HepG2 (cell line): ENCODE results near the gene SYVN1. TPM values are rescaled to one million over a fixed set of nuclear protein-coding genes. Genes with fewer than 3 reads are reported as not detected.

Experiments
- EHMT2 ChIP-seq: fragments of 200-600 bp; sonication (generic); IDR thresholded peaks from 2 replicates; pipeline ENCODE4 v1.7.0; 2017; ENCODE audit warnings: antibody characterized with exemption, low read depth, low read length, borderline replicate concordance
- PHF5A ChIP-seq: IDR thresholded peaks from one replicate; pipeline ENCODE4 v1.6.1; 2018; ENCODE audit warnings: low read depth, missing genetic modification reagents; ENCODE audit not compliant: unreplicated experiment
- SATB2 ChIP-seq: sonication (generic); formaldehyde crosslinking; IDR thresholded peaks from 2 replicates; pipeline ENCODE4 v1.5.0; 2020; ENCODE audit warnings: missing genetic modification reagents
- SOX13 ChIP-seq, 3 experiments: fragments of 450-650 bp in 1 of 3; sonication (generic) in 1 of 3; formaldehyde crosslinking in 1 of 3; IDR thresholded peaks in 2 of 3; conservative IDR thresholded peaks in 1 of 3; 2 replicates each; pipeline versions ENCODE4 v1.5.0 to v1.6.1; 2016 to 2020; ENCODE audit warnings: antibody characterized with exemption in 1 of 3, mild to moderate bottlenecking in 1 of 3, missing compliant biosample characterization in 1 of 3, missing genetic modification reagents in 1 of 3, moderate library complexity in 1 of 3
- ZNF609 ChIP-seq: sonication (generic); formaldehyde crosslinking; IDR thresholded peaks from 2 replicates; pipeline ENCODE4 v1.4.0; 2020; ENCODE audit warnings: mild to moderate bottlenecking, missing genetic modification reagents, borderline replicate concordance
- ZNF678 ChIP-seq: sonication (generic); formaldehyde crosslinking; IDR thresholded peaks from 2 replicates; pipeline ENCODE4 v1.4.0; 2020; ENCODE audit warnings: mild to moderate bottlenecking, missing genetic modification reagents
- ZNF780A ChIP-seq: sonication (generic); formaldehyde crosslinking; IDR thresholded peaks from 2 replicates; pipeline ENCODE4 v1.8.0; 2022; ENCODE audit warnings: mild to moderate bottlenecking, missing genetic modification reagents, moderate library complexity
- polyA plus RNA-seq, 8 experiments: library from polyadenylated mRNA; depleted of rRNA in 3 of 8; stranded (reverse) in 7 of 8; unstranded in 1 of 8; fragments of >200 nt; fragmentation: Illumina TruSeq in 4 of 8; extraction: Trizol in 4 of 8; gene quantifications; 2 replicates each; pipeline versions ENCODE4 v1.2.1 to v1.2.3, GENCODE V29; 2011 to 2016; ENCODE audit warnings: low read depth in 4 of 8, missing spikeins in 1 of 8, mixed read lengths in 1 of 8; ENCODE audit not compliant: insufficient read depth in 1 of 8
- total RNA-seq, 5 experiments: library from RNA; depleted of rRNA; stranded (reverse); fragments of >200 nt; fragmentation: Illumina TruSeq; extraction: Trizol; gene quantifications; 2 replicates each; pipeline ENCODE4 v1.2.3, GENCODE V29; 2016; ENCODE audit warnings: low read depth in 1 of 5
- TF ChIP-seq, protein P1 (sequence below): sonication (generic); formaldehyde crosslinking; IDR thresholded peaks from 2 replicates; pipeline ENCODE4 v1.8.1; 2022; ENCODE audit warnings: low read depth, mild to moderate bottlenecking, missing genetic modification reagents
- TF ChIP-seq, protein P2 (sequence below): IDR thresholded peaks from 2 replicates; pipeline ENCODE4 v1.6.1; 2016; ENCODE audit warnings: mild to moderate bottlenecking
- TF ChIP-seq, protein P3 (sequence below): sonication (generic); formaldehyde crosslinking; conservative IDR thresholded peaks from 2 replicates; pipeline ENCODE4 v1.8.0; 2022; ENCODE audit warnings: missing genetic modification reagents
- TF ChIP-seq, protein P4 (sequence below): sonication (generic); formaldehyde crosslinking; IDR thresholded peaks from 2 replicates; pipeline ENCODE4 v1.5.1; 2020; ENCODE audit warnings: missing genetic modification reagents, mild to moderate bottlenecking, borderline replicate concordance
- TF ChIP-seq, protein P5 (sequence below): sonication (generic); formaldehyde crosslinking; conservative IDR thresholded peaks from 2 replicates; pipeline ENCODE4 v1.8.1; 2023; ENCODE audit warnings: missing genetic modification reagents

SYVN1 gene
- total and polyA plus RNA-seq, 2 of the 13 experiments (the other 11 are each of a cell fraction or from before 2014, with no cell fraction given) = 10.3 to 22.5 TPM

DNA sequence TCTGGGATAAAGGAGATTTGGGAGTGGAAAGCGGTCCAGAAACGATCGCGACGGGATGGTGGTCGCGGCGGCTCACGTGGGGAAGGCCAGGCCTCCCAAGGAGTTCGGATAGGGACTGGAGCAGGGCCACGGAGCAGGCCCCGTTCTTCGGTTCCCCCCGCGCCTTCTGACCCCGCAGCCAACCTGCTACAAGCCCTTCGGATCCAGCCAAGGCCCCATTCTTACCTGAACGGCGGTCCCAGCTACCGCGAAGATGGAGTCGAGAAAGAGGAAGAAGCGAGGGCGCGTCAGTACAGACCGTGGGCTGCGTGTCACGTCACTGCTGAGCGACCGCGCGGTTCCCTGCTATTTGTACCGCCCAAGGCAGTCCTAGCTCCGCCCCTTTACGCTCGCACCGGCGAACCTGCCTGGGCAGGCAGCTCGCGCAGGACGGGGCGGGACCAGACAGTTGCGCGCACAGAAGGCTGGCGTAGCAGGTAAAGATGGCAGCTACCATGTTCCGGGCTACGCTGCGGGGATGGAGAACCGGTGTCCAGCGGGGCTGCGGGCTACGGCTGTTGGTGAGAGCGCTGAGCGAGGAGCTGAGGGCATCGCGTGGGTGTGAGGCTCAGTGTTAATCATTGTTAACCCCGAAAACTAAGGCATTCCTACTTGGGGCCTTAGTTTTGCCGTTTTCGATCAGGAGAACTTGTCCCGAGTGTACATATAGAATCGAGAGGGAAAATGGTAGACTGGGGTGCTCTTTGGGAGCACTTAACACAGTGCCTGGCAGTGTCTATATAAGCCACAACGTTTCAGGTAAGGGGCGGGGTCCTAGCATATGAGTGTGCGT, 12.2 kb downstream of the SYVN1 start, which contains the start of the genes FAU and MRPL49 (continued):
- TF ChIP-seq, protein P1, sequence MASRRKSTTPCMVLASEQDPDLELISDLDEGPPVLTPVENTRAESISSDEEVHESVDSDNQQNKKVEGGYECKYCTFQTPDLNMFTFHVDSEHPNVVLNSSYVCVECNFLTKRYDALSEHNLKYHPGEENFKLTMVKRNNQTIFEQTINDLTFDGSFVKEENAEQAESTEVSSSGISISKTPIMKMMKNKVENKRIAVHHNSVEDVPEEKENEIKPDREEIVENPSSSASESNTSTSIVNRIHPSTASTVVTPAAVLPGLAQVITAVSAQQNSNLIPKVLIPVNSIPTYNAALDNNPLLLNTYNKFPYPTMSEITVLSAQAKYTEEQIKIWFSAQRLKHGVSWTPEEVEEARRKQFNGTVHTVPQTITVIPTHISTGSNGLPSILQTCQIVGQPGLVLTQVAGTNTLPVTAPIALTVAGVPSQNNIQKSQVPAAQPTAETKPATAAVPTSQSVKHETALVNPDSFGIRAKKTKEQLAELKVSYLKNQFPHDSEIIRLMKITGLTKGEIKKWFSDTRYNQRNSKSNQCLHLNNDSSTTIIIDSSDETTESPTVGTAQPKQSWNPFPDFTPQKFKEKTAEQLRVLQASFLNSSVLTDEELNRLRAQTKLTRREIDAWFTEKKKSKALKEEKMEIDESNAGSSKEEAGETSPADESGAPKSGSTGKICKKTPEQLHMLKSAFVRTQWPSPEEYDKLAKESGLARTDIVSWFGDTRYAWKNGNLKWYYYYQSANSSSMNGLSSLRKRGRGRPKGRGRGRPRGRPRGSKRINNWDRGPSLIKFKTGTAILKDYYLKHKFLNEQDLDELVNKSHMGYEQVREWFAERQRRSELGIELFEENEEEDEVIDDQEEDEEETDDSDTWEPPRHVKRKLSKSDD (CRISPR knock-in tag) = peak; percentile 98
- TF ChIP-seq SATB2 (CRISPR knock-in tag) (peak; percentile 55; the same call in 1 of the 2 replicates), ZNF678 (CRISPR knock-in tag) (no peak; the same call in 1 of the 2 replicates), PHF5A (CRISPR knock-in tag) (peak; percentile 76), ZNF609 (CRISPR knock-in tag) (peak; percentile 31; the same call in 1 of the 2 replicates), ZNF780A (CRISPR knock-in tag) (peak; percentile 56; the same call in 1 of the 2 replicates), SOX13 (IDR thresholded peaks at IDR 0.05) (no peak), SOX13 (CRISPR knock-in tag; conservative IDR thresholded peaks at IDR 0.05 in 1 of 2, IDR thresholded peaks at IDR 0.05 in 1 of 2) (0 out of 4 replicates have a peak, but pooled peaks of 1 of the 2 experiments have one; percentile 20), EHMT2 (no peak)
- TF ChIP-seq, protein P2, sequence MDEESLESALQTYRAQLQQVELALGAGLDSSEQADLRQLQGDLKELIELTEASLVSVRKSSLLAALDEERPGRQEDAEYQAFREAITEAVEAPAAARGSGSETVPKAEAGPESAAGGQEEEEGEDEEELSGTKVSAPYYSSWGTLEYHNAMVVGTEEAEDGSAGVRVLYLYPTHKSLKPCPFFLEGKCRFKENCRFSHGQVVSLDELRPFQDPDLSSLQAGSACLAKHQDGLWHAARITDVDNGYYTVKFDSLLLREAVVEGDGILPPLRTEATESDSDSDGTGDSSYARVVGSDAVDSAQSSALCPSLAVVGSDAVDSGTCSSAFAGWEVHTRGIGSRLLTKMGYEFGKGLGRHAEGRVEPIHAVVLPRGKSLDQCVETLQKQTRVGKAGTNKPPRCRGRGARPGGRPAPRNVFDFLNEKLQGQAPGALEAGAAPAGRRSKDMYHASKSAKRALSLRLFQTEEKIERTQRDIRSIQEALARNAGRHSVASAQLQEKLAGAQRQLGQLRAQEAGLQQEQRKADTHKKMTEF (CRISPR knock-in tag) = peak; percentile 63; the same call in 1 of the 2 replicates
- TF ChIP-seq, protein P3, sequence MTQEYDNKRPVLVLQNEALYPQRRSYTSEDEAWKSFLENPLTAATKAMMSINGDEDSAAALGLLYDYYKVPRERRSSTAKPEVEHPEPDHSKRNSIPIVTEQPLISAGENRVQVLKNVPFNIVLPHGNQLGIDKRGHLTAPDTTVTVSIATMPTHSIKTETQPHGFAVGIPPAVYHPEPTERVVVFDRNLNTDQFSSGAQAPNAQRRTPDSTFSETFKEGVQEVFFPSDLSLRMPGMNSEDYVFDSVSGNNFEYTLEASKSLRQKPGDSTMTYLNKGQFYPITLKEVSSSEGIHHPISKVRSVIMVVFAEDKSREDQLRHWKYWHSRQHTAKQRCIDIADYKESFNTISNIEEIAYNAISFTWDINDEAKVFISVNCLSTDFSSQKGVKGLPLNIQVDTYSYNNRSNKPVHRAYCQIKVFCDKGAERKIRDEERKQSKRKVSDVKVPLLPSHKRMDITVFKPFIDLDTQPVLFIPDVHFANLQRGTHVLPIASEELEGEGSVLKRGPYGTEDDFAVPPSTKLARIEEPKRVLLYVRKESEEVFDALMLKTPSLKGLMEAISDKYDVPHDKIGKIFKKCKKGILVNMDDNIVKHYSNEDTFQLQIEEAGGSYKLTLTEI (CRISPR knock-in tag) = no peak
- TF ChIP-seq, protein P4, sequence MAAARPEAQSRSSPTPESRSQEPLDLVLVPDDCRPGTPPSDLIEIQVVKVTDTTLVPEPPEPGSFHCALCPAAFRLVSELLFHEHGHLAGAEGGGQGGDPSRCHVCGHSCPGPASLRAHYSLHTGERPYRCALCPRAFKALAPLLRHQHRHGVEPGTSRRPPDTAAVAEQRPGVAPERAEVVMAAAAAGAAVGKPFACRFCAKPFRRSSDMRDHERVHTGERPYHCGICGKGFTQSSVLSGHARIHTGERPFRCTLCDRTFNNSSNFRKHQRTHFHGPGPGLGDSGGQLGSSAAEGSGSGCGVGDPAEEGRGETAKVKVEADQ (CRISPR knock-in tag) = peak; percentile 69
- TF ChIP-seq, protein P5, sequence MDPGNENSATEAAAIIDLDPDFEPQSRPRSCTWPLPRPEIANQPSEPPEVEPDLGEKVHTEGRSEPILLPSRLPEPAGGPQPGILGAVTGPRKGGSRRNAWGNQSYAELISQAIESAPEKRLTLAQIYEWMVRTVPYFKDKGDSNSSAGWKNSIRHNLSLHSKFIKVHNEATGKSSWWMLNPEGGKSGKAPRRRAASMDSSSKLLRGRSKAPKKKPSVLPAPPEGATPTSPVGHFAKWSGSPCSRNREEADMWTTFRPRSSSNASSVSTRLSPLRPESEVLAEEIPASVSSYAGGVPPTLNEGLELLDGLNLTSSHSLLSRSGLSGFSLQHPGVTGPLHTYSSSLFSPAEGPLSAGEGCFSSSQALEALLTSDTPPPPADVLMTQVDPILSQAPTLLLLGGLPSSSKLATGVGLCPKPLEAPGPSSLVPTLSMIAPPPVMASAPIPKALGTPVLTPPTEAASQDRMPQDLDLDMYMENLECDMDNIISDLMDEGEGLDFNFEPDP (CRISPR knock-in tag) = 0 out of 2 replicates have a peak, but pooled peaks have one; percentile 19
